A673 (cell line): ENCODE data around the gene SGPL1. TPM values are rescaled to one million over a fixed set of nuclear protein-coding genes. Genes with fewer than 3 reads are reported as not detected.

Experiments used
- BruUV-seq: library from RNA; stranded (reverse); fragments of 400-500 nt; replicated peaks from 2 replicates; lab custom pipeline; 2021; lab: Mats Ljungman, UMichigan
- CTCF ChIA-PET: fragments of 300-600 bp; sonication (Branson Sonifier 250); formaldehyde crosslinking; loops from one replicate; lab custom pipeline; 2022; ENCODE audit warnings: antibody characterized with exemption; lab: Charles Lee
- POLR2A ChIA-PET: fragments of 300-600 bp; sonication (Branson Sonifier 250); formaldehyde crosslinking; loops from one replicate; lab custom pipeline; 2022; ENCODE audit warnings: antibody characterized with exemption; ENCODE audit not compliant: low non-redundant PET; lab: Charles Lee
- DNase-seq: peaks from one replicate; pipeline ENCODE4 v3.0.0-alpha.2; 2015; ENCODE audit warnings: low spot score
- H3K27ac ChIP-seq: fragments of 200-600 bp; sonication (generic); 2 replicates; pipeline ENCODE4 v1.5.1; 2016; ENCODE audit warnings: mixed run types, low read depth, mild to moderate bottlenecking, mixed read lengths, antibody characterized with exemption, low read length; ENCODE audit not compliant: poor library complexity, severe bottlenecking
- H3K27me3 ChIP-seq: fragments of 200-600 bp; sonication (generic); replicated peaks from 2 replicates; pipeline ENCODE4 v1.6.1; 2017; ENCODE audit warnings: mixed run types, low read depth, mild to moderate bottlenecking, mixed read lengths, antibody characterized with exemption, low read length; ENCODE audit not compliant: insufficient read depth, poor library complexity
- H3K36me3 ChIP-seq: fragments of 200-600 bp; sonication (generic); 2 replicates; pipeline ENCODE4 v1.6.1; 2016; ENCODE audit warnings: mixed run types, mild to moderate bottlenecking, mixed read lengths, antibody characterized with exemption, low read length; ENCODE audit not compliant: insufficient read depth, poor library complexity, severe bottlenecking
- H3K4me1 ChIP-seq: fragments of 200-600 bp; sonication (generic); 2 replicates; pipeline ENCODE4 v1.6.1; 2017; ENCODE audit warnings: mixed run types, mild to moderate bottlenecking, mixed read lengths, antibody characterized with exemption, low read length; ENCODE audit not compliant: insufficient read depth, poor library complexity, severe bottlenecking
- H3K4me3 ChIP-seq: fragments of 200-600 bp; sonication (generic); 2 replicates; pipeline ENCODE4 v1.5.1; 2016; ENCODE audit warnings: low read depth, mixed run types, mild to moderate bottlenecking, mixed read lengths, low read length; ENCODE audit not compliant: poor library complexity, severe bottlenecking
- H3K9me3 ChIP-seq: fragments of 200-600 bp; sonication (generic); 2 replicates; pipeline ENCODE4 v1.6.1; 2016; ENCODE audit warnings: mixed run types, low read depth, mild to moderate bottlenecking, mixed read lengths, antibody characterized with exemption, low read length; ENCODE audit not compliant: poor library complexity, severe bottlenecking
- EZH2 ChIP-seq: fragments of 200-600 bp; sonication (generic); IDR thresholded peaks from 2 replicates; pipeline ENCODE4 v1.6.1; 2017; ENCODE audit warnings: borderline replicate concordance, low read depth, mild to moderate bottlenecking, mixed read lengths, antibody characterized with exemption, low read length; ENCODE audit not compliant: poor library complexity, severe bottlenecking
- intact Hi-C: fragments of 100-400 bp; cut with micrococcal nuclease; formaldehyde crosslinking; loops from one replicate; pipeline ENCODE4 v1.10.0; 2022; ENCODE audit not compliant: unreplicated experiment
- total RNA-seq: library from RNA; stranded (reverse); gene quantifications from 2 replicates; pipeline ENCODE4 v1.2.3, GENCODE V29; 2021
- TF ChIP-seq, protein P1 (sequence below): fragments of 300-800, 200-600 bp; sonication (generic); conservative IDR thresholded peaks from 2 replicates; pipeline ENCODE4 v1.5.1; 2017; ENCODE audit warnings: low read depth, mild to moderate bottlenecking, antibody characterized with exemption, low read length, moderate library complexity, mixed read lengths

SGPL1 gene
- total RNA-seq, 1 experiment from 2014 or later = 48.6 TPM

DNA sequence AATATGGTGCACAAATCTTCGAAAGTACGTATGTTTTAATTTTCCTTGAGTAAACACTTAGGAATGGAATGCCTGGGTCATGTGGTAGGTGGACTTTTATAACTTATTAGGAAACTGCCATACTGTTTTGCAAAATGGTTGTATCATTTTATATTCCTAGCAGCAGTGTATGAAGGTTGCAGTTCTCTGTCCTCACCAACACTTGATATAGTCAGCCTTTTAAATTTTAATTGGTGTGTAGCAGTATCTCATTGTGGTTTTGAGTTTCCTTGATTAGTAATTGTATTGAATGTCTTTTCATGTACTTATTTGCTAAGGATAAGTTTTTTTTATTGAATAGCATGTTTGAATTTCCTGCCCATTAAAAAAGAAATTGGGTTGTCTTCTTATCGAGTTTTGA is 73.5 kb downstream of the SGPL1 start:
- BruUV-seq = no TSS peak
- H3K4me3 ChIP-seq = no peak overlapping the region
- no peak for DNase-seq
- H3K9me3 ChIP-seq = no peaks in the 10 kb centered on the region
- H3K27ac ChIP-seq = no peak overlapping the region
- peaks cover 5% of the 10 kb centered on the region for H3K4me1 ChIP-seq
- intact Hi-C loops = no loop called here
- POLR2A ChIA-PET = no interaction called here
- H3K36me3 ChIP-seq = peaks cover 10% of the 10 kb centered on the region
- H3K27me3 ChIP-seq = no peaks in the 10 kb centered on the region
- CTCF ChIA-PET = no interaction called here
- TF ChIP-seq, protein P1, sequence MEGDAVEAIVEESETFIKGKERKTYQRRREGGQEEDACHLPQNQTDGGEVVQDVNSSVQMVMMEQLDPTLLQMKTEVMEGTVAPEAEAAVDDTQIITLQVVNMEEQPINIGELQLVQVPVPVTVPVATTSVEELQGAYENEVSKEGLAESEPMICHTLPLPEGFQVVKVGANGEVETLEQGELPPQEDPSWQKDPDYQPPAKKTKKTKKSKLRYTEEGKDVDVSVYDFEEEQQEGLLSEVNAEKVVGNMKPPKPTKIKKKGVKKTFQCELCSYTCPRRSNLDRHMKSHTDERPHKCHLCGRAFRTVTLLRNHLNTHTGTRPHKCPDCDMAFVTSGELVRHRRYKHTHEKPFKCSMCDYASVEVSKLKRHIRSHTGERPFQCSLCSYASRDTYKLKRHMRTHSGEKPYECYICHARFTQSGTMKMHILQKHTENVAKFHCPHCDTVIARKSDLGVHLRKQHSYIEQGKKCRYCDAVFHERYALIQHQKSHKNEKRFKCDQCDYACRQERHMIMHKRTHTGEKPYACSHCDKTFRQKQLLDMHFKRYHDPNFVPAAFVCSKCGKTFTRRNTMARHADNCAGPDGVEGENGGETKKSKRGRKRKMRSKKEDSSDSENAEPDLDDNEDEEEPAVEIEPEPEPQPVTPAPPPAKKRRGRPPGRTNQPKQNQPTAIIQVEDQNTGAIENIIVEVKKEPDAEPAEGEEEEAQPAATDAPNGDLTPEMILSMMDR = no peak
- no peak for TF ChIP-seq EZH2

GRCh38 chr10:70890917-70891431 is 75.2 kb downstream of the SGPL1 start:
- Histone ChIP-seq H3K36me3 (no peaks in the 10 kb centered on the region), H3K4me3 (no peak overlapping the region), H3K9me3 (no peaks in the 10 kb centered on the region), H3K4me1 (peaks cover 5% of the 10 kb centered on the region), H3K27me3 (no peaks in the 10 kb centered on the region), H3K27ac (no peak overlapping the region)
- intact Hi-C loops = no loop called here
- TF ChIP-seq, protein P1 = no peak
- TF ChIP-seq EZH2 = no peak
- DNase-seq = no peak
- CTCF ChIA-PET = no interaction called here
- BruUV-seq = no TSS peak
- POLR2A ChIA-PET = interaction anchor here (0.6 kb wide), 1 partner anchor 1158 kb away, joined by 3 read pairs; no protein-coding TSS in a partner anchor

DNA sequence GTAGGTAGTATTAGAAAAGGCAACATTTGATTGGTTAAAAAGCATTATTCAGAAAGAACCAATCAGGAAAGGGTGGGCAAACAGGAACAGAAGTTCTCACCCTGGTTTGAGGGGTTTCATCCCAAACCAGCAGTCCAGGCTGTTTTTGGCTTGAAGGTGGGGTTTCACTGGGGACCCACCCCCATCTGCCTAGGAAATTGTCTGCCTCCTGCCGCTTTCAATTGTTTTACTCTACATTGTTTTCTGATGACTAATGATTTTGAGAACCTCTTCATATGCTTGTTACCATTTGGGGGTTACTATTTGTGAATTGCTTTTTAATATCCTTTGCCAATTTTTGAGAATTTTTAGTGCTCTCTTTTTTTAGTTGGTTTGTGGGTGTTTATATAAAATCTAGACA is 75.9 kb downstream of the SGPL1 start:
- CTCF ChIA-PET = no interaction called here

More for the DNA sequence above, 75.9 kb downstream of the SGPL1 start:
- peaks cover 5% of the 10 kb centered on the region for H3K4me1 ChIP-seq
- H3K9me3 ChIP-seq = no peaks in the 10 kb centered on the region
- DNase-seq = no peak
- POLR2A ChIA-PET = interaction anchor here (0.6 kb wide), 1 partner anchor 1157 kb away, joined by 3 read pairs; no protein-coding TSS in a partner anchor
- no peaks in the 10 kb centered on the region for H3K27me3 ChIP-seq
- BruUV-seq = no TSS peak
- no peak overlapping the region for H3K4me3 ChIP-seq
- no peaks in the 10 kb centered on the region for H3K36me3 ChIP-seq
- TF ChIP-seq, protein P1 = no peak
- no peak for TF ChIP-seq EZH2
- no peak overlapping the region for H3K27ac ChIP-seq
- intact Hi-C loops = no loop called here
